HG02840 (cell line): ENCODE data around the gene GDAP2.
"Not testable (repeated sequence)": the region's sequence is repeated elsewhere in the genome, so short reads cannot be mapped to it uniquely, and the experiment has no call there.

Experiments used
- ATAC-seq: cut with Tn5 transposase; IDR thresholded peaks from one replicate; pipeline ENCODE4 v1.9.1; 2021; ENCODE audit warnings: mild to moderate bottlenecking, moderate library complexity, moderate number of reproducible peaks; ENCODE audit not compliant: unreplicated experiment, low FRiP score

Gene GDAP2

DNA sequence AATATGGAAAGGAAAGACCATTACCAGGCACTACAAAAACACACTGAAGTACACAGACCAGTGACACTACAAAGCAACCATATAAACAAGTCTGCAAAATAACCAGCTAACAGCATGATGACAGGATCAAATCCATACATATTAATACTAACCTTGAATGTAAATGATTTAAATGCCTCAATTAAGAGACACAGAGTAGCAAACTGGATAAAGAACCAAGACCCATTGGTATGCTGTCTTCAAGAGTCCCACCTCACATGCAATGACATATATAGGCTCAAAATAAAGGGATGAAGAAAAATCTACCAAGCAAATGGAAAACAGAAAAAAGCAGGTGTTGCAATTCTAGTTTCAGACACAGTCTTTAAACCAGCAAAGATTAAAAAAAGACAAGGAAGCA is 84.9 kb downstream of the GDAP2 start:
- ATAC-seq = not testable (repeated sequence)

DNA sequence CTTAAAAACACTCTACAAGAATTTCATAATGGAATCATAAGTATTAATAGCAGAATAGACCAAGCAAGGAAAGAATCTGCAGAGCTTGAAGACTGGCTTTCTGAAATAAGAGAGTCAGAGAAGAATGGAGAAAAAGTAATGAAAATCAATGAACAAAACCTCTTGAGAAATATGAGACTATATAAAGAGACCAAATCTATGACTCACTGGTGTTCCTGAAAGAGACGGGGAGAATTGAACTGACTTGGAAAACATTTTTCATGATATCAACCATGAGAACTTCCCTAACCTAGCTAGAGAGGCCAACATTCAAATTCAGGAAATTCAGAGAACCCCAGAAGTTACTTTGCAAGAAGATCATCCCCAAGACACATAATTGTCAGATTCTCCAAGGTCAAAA is 85.6 kb downstream of the GDAP2 start:
- no peak for ATAC-seq

DNA sequence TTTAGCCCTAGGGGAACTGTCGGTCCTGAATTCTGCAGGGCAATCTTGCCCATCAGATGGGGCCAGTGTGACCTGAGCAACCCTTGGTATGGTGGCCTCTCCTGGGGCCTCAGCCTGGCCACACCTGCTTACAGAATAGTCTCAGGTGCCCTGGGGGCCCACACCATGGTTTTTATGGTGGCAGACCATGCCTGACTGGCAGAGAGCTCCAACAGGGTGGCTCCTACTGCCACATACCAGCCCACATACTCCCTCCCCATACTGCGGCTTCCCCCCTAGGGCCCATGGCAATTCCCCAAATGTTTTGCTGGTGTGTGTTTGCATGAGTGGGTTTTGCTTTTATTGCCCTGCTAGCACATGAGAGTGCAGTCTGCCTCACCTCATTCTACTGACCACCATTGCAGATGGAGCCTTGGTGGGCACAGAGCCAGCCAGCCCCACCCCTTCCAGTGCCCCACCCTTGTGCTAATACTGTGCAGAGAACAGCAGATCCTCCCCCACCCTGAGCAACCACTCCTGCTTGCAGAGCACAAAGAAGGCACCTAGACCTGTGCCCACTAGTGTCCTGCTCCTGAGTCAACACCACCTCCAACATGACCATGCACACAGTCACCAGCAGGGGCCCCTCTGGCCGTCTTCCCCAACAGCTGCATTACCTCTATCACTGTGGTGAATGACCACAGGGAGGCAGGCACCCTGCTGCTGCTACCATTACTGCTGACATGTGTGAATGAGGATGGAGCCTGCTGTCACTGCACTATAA is 86.8 kb downstream of the GDAP2 start:
- ATAC-seq = no peak

DNA sequence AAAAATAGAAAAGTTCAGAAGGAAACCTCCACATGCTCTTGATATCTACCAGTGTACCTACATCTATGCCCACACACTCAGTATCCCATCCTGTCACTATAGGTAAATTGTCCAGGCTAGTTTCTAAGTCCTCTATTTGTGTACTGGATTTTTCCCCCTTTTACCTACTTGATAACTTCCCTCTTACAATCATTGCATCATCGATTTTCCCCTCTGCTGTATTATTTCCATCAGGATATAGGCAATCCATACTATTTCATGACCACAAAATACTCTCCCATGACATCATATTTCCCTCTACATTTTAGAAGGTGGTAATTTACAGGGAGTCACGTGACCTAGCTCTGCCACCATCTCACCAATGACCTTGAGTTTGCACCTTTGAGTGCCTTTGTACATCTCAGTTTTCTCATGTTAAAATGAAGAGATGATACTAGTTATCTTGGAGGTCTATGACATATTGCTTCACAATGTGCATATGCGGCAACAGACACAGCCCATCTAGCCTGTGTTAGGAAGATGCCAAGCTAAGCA is 88.2 kb downstream of the GDAP2 start:
- ATAC-seq = no peak

DNA sequence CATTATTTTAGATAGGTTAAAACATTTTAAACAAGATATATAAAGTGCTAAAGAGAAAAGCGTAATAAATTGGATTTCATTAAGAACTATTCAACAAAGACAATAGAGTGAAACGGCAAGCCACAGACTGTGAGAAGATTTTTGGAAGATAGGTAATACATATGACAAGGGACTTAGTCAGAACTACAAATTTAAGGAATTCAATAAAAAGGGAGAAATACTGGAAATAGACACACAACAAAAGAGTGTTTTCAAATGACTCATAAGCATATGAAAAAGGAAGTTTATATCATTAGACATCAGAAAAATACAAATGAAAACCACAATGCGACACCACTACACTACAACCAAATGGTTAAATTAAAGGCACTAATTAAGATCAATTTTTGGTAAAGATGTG is 90.5 kb downstream of the GDAP2 start:
- ATAC-seq = no peak

DNA sequence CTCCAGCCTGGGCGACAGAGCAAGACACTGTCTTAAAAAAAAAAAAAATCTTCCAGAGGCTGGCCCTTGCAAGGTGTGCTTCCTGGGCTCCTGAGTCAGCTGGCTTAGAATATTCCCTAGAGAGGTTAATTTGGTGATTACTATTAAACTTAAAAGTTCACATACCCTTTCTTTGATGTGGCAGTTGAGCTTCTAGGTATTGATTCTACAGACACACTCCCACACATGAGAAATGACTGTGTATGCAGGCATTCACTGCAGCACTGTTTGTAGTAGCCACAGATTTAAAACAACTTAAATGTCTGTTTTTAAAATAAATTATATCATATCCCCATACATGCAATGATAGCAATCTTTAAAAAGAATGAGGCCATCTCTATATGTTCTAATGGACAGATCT is 93.4 kb downstream of the GDAP2 start:
- ATAC-seq = no peak

DNA sequence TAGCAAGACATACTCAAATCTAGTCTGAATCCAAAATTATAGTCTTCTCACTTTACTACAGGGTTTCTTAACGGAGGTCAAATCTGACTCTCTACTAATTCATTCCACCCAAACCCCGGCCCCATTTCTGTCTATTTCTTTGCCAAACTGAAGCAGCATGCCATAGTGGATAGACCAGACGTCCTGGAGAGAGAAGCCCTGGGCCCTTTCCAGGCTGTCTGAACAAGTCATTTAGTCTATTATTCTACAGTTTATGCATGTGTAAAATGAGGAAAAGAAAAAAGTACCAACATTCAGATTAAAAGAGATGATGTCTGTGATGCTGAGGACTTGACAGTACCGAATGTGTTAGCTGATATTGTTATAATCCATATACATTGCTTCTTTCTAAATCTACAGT is 95.0 kb downstream of the GDAP2 start:
- no peak for ATAC-seq

DNA sequence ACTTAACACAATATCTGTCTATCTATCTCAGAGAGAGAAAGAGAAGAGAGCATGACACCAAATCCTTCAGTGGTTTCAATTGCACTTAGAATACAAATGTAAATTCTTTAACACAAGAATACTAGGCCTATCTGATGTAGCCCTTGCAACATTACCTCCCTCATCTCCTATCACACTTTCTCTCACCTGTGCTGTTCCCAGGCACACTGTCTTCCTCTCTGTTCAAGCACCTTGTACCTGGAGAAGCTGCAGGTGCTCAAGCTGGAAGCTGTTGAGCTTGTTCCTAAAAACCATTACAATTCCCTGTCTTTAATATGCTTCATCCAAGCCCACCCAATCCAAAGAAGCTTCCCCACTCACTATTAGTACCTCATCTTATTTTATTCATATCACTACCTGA is 97.0 kb downstream of the GDAP2 start:
- no peak for ATAC-seq

DNA sequence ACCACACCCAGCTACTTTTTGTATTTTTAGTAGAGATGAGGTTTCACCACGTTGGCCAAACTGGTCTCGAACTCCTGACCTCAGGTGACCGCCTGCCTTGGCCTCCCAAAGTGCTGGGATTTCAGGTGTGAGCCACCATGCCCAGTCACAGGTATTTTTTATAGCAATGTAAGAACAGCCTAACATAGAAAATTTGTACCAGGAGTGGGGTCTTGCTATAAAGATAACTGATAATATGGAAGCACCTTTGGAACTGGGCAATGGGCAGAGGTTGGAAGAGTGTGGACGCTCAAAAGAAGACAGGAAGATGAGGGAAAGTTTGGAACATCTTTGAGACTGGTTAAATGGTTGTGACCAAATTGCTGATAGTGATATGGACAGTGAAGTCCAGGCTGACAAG is 99.2 kb downstream of the GDAP2 start:
- no peak for ATAC-seq

DNA sequence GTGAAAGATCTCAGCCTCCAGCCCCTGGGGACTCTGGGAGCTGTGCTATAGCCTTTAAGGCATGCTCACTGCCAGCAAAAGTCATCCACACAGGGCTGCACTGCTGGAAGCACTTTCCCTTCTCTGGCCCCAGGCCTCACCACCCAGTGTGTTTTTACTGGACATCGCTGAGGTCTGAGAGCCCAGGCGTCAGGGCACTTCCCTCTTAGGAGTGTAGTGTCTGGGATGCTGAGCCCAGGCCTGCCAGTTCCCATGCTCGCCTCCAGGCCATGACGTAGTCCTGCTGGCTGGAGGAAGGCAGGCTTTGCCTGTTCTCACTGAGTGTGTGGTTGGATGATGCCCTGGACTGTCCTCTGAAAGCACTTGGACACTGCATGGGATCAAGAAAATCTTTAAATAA is 101.2 kb downstream of the GDAP2 start:
- ATAC-seq = no peak

DNA sequence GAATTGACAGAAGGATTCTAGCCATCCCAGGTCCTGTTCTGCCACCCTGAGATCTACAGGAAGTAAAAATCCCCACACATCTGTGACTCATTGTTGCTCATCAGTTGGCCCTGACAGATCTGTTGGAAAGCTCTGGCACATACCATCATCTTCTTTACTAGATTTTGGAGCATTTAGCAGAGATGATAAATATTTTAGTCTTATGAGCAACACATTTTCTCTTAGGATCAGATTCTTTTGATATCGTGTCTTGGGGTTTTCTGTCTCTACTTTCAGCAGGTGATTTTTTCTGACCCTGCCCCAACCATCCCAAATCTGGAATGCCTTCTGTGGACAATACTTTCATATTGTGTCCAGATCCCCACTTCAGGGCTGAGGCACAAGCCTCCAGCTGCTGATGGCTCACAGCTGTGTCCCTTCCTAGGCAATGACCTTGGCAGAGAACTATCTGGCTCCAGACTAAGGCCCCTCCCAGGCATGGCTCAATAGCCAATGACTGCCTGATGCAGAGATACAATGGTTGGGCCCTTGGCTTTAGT is 102.8 kb downstream of the GDAP2 start:
- no peak for ATAC-seq

DNA sequence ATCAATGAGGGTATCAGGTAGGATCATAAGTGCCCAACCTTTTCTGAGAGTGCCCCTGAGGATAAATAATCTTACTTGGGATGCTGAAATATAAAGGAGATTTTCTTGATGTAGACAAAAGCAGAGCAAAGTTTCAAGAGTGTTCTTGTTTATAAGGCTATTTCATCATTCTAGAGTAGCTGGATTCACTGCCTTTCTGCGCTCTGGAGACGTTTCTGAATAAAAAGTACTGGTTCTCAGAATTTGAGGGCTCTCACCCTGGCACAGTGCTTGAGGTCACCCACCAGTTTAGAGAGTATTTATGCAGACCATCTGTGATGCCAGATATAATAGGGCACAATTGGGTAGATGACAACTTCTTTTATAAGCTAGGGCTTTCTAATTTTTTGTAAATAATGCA is 103.3 kb downstream of the GDAP2 start:
- no peak for ATAC-seq

DNA sequence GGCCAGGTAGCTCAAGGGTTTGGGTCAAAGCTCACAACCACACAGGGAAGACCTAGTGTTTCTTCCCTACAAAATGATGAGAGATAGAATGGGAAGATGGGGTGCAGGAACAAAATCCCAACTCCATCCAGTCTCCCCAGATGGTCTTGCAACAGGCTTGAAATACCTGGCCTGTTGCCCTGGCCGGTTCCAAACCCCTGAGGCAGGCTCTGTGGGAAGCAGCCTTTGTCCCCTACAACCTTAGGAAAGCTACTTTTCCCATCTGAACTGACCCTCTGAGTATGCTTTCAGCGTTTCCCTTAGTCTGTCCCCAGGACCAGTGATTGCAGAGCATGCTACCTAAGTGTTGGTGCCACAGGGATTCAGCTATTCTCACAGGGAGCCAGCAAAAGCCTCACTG is 104.0 kb downstream of the GDAP2 start:
- no peak for ATAC-seq

DNA sequence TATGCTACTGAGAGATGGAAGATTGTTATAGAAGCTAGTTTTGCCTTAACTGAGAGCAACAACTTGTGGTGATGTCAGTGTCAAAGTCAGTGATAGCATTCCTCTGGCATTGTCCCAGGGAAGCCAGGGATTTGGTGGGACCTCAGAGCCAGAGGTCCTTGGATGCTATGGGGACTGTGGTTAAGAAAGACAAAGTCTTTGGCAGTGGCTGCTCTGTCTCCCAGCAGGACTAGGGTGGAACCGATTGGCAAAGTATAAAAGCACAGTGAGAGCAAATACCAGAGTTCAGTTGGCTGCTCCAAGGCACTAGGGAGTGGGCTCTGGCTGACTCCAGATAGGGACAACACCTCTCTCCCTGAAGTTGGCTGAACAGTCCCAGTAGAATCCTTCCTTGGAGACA is 104.8 kb downstream of the GDAP2 start:
- no peak for ATAC-seq

DNA sequence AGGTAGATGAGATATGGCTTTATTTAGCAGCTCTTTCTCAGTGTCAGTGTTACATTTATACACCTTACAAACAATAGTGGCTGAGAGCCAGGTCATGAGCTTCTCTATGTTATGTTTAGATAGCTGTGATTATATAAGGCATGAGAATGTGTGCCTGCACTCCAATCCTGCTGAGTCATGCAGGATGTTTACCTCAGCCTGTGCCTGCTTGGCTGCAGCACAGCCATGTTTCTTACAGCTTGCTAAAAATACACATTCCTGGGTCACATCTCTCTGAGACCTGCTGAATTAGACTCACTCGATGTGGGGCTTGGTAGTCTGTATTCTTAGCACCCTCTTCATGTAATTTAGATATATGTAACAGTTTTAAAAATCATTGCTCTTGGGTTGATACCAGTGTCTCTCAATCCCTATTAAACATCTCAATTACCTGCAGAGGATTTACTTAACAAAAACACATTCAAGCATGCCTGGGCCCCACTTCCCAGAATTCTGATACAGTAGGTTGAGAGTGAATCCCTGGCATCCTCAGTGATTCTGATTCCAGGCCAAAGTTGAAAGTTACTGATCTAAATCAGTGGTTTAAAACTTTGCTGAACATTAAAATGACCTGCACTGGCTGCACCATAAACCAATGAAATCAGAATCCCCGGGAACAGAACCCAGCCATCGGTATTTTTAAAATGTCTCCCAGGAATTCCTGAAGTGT is 107.5 kb downstream of the GDAP2 start:
- ATAC-seq = no peak

DNA sequence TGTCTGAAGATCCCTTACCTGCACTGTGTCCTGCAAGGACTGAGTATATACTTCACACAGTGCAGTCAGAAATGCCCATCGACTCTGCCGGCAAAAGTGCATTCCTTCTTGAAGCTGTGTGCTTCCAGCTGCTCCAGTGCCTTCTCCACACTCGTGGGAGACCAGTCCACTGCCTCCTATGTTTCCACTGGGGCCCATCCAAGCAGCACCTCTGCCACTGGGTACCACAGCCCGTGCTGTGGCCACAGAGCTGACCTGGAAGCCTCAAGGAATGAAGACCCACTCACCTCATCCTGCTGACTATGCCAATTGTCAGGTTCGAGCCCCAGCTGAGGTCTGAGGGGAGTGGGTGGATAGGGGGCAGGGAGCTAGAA is 108.1 kb downstream of the GDAP2 start:
- no peak for ATAC-seq

DNA sequence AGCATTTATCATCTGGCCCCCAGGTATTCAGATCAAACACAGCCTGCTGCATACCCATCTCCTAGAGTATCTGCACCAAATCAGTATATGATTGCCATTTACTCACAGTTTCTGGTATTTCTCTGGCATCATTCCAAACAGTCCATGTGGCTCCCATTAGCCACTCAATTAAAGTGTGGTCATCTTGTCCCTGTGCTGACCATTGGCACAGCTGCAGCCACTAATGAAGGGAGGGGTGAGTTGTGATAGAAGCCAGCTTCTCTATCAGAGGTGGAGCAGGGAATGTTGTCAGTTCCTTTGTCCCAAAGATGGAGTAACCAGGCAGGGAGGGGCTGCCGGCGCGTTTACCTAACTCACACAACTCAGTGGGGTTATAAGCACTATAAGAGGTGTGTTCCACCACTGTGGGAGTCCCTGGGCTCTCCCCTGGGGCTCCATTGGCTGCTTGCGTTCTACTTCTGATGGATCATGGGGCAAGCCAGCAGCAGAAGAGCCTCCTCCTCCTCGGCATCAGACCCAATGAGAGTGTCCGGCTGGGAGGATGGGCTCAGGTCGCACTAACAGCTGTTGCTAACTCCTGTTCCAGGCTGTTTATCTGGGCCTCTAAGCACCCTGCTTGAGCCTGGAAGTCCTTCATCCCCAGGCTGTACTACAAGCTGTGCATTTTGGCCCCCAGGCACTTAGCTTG is 108.6 kb downstream of the GDAP2 start:
- no peak for ATAC-seq

DNA sequence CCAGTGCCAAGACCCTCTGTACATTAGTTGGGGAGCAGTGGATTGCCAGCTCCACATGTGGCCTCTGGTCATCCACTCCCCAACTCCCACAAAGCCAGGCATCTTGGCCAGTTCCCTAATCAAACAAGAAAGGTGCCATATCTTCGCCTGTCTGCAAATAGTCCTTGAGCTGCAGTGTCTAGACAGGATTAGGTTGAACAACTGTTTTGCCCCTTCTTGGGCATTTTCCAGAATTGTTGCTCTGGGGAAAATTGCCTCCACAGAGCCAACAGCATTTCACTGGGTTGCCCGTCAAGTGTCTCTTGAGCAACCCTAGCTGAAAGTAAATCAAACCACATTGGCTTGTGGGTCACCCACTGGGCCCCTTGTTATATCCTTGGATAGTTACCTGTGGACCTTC is 109.3 kb downstream of the GDAP2 start:
- no peak for ATAC-seq

DNA sequence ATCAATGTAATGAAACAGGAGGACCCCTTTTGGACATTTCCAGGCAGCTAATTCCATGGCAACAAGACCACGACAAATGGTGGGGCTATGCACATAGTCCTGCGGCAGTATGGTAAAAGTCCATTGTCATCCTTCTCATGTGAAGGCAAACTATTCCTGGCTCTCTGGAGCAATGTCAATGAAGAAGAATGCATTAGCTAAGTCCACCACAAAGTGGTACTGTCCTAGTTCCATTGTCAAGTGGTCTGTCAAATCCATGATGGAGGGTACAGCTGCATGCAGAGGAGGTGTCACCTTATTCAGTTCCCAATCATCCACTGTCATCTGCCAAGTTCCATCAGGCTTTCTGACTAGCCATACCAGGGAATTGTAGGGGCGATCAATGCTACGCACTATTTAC is 110.1 kb downstream of the GDAP2 start:
- ATAC-seq = no peak

DNA sequence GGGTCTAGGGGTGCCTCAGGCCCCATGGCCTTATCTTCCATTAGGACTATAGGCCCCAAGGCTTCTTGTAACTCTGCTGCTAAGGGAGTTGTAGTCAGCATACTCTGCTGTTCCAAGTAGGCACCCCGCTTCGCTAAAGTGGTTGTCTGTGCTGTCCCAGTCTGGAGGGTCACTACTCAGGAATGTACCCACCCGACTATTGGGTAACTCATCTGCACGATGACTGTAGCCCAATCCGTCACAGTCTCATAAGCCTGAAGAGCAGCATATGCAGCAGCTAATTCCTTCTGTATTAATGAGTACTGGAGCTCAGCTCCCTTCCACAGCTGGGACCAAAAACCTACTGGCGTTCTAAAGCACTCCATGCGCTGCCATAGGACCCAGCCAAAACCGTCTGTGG is 111.0 kb downstream of the GDAP2 start:
- ATAC-seq = no peak

DNA sequence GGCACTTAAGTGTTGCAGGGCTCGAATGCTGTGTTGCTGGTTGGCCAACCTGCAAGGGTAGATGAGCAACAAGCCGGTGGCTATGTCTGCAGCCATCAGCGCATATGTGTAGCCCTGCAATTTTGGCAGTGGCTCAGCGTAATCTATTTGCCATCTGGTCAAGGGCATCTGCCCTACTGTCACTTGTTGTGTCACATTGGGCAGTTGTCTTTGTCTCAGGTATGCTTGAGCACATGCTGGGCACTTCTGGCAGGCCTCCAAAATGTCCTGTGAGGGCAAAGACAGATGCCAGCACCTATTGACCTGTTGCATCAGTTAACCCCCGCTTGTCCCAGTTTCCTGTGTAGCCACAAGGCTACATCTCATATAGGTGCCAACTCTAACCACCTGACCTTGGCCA is 111.8 kb downstream of the GDAP2 start:
- no peak for ATAC-seq
